ENCODE data around the gene DENND10.

DNA sequence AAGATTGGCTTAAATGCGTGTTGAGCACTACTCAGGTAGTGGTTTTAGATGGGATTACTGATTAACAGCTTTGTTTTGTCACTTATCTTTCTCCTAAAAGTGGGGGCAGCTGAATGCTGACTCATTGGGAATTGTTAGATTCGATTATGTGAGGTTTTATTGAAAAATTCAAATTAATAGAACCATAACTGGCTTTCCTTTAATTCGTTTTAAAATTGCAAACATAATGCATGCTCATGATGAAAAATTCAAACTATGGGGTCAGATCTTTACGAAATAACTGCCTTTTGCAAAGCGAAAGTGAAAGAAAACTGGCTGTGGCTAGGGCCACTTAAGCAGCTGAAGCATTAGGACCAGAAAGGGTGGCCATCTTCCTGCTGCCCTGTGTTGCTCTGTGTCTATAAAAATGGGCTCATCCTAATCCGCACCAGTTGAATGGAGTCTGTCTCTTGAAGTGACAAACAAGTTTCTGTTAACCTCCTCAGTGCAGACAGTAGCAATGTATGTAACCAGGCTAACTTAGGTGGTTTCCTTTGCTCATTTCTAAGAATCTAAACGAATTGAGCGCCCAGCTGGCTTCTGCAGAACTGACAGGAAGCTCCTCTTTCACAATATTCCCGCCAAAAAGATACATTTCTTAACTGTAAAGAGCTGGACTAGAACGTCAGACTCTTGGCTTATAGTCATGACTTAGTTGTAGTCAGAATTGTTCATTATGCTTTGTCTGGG, 27.8 kb downstream of the DENND10 start:
- TF ChIP-seq CTCF (IDR thresholded peaks at IDR 0.05; ENCODE audit: low read length) (no peak), EZH2 (optimal IDR thresholded peaks at IDR 0.05; ENCODE audit: low read depth, low read length) (no peak), EZH2phosphoT487 (IDR thresholded peaks at IDR 0.05; ENCODE audit: low read length) (no peak)
